SK-MEL-5 (cell line): ENCODE measurements around the gene IL17D. TPM values are rescaled to one million over a fixed set of nuclear protein-coding genes. Genes with fewer than 3 reads are reported as not detected.
"Not testable (repeated sequence)": the region's sequence is repeated elsewhere in the genome, so short reads cannot be mapped to it uniquely, and the experiment has no call there.

Experiments
- DNase-seq: peaks from one replicate; pipeline ENCODE4 v3.0.0-alpha.2; 2016; ENCODE audit warnings: low read depth, low spot score
- in situ Hi-C: cut with HindIII; loops from 2 replicates; pipeline ENCODE4 v1.10.0; 2016; ENCODE audit warnings: low sequenced_read_pairs, high pct_unique_total_duplicates, low pct_unique_long_range_greater_than_20kb
- total RNA-seq: library from RNA; depleted of rRNA; stranded (reverse); fragments of >200 nt; shearing (Covaris generic); gene quantifications from 2 replicates; pipeline ENCODE4 v1.2.3, GENCODE V29; 2014; rRNA removed

The IL17D gene
- total RNA-seq, 1 experiment from 2014 or later, result 3.7 TPM

- DNase-seq, in situ Hi-C loops: not testable (repeated sequence)
Measured at GRCh38 chr13:20743830-20744404, 40.4 kb downstream of the IL17D start.

GRCh38 chr13:20749377-20749776, 45.9 kb downstream of the IL17D start:
- in situ Hi-C loops, result no loop called here
- no peak for DNase-seq

- in situ Hi-C loops, result no loop called here
- DNase-seq, result no peak
Measured at GRCh38 chr13:20754009-20754408, 50.5 kb downstream of the IL17D start.

- DNase-seq, result no peak
- in situ Hi-C loops, result no loop called here
Measured at GRCh38 chr13:20760872-20761271, 57.4 kb downstream of the IL17D start.

GRCh38 chr13:20767309-20767943, 63.9 kb downstream of the IL17D start:
- in situ Hi-C loops, result no loop called here
- DNase-seq, result no peak

GRCh38 chr13:20769091-20769490, 65.6 kb downstream of the IL17D start:
- in situ Hi-C loops, result no loop called here
- DNase-seq, result no peak

- DNase-seq, result no peak
- in situ Hi-C loops, result no loop called here
Measured at GRCh38 chr13:20769834-20770233, 66.3 kb downstream of the IL17D start.

Other genes starting within 250 kb of the IL17D start
- gene CRYL1, start 177.8 kb upstream of the IL17D start, total RNA-seq, result 52.5 and 57.1 TPM in 2 replicates
- gene IFT88, start 136.5 kb upstream of the IL17D start, total RNA-seq, result 22.6 and 26.7 TPM in 2 replicates
- 3.1 and 3.4 TPM in 2 replicates for gene EEF1AKMT1, start 70.3 kb downstream of the IL17D start, total RNA-seq
- gene XPO4, start 199.0 kb downstream of the IL17D start, total RNA-seq, result 55.9 and 56.9 TPM in 2 replicates